Endometrial microvascular endothelial cells (primary cell): ENCODE results near the gene ZSCAN10. TPM values are rescaled to one million over a fixed set of nuclear protein-coding genes. Genes with fewer than 3 reads are reported as not detected.
"Not testable (repeated sequence)": the region's sequence is repeated elsewhere in the genome, so short reads cannot be mapped to it uniquely, and the experiment has no call there.

ENCODE experiments used
- in situ Hi-C: cut with HindIII; loops from 2 replicates; pipeline ENCODE4 v1.10.0; 2017; ENCODE audit warnings: low sequenced_read_pairs, low pct_unique_long_range_greater_than_20kb; ENCODE audit errors: inconsistent ontology term
- total RNA-seq: library from RNA; depleted of rRNA; stranded (reverse); fragments of >200 nt; gene quantifications from one replicate; pipeline ENCODE4 v1.2.3, GENCODE V29; 2015; ENCODE audit errors: inconsistent ontology term

ZSCAN10 gene
- not detected for total RNA-seq

- in situ Hi-C loops, result no loop called here
These were observed at the start of gene ZSCAN10 for GRCh38 chr16:3098459-3099394. Gene ZSCAN10, minus strand, starts transcription at chr16:3099294. Its CDS starts 6,357 bp downstream, at chr16:3092937.

GRCh38 chr16:3148256-3149192 lies 49.4 kb upstream of the ZSCAN10 start:
- in situ Hi-C loops, result no loop called here

GRCh38 chr16:3147757-3148104 lies 48.6 kb upstream of the ZSCAN10 start:
- in situ Hi-C loops, result no loop called here

- in situ Hi-C loops, result no loop called here
These were observed 48.1 kb upstream of the ZSCAN10 start for GRCh38 chr16:3147046-3147756.

GRCh38 chr16:3145660-3146059 lies 46.6 kb upstream of the ZSCAN10 start:
- in situ Hi-C loops, result no loop called here

- in situ Hi-C loops, result no loop called here
These were observed 46.1 kb upstream of the ZSCAN10 start for GRCh38 chr16:3145151-3145550.

GRCh38 chr16:3144321-3144983 lies 45.4 kb upstream of the ZSCAN10 start:
- in situ Hi-C loops, result no loop called here

- in situ Hi-C loops, result no loop called here
These were observed 44.7 kb upstream of the ZSCAN10 start for GRCh38 chr16:3143598-3144320.

GRCh38 chr16:3143189-3143588 lies 44.1 kb upstream of the ZSCAN10 start:
- in situ Hi-C loops, result no loop called here

GRCh38 chr16:3142770-3143169 lies 43.7 kb upstream of the ZSCAN10 start:
- in situ Hi-C loops, result no loop called here

GRCh38 chr16:3142327-3142726 lies 43.2 kb upstream of the ZSCAN10 start:
- in situ Hi-C loops, result no loop called here

- in situ Hi-C loops, result no loop called here
These were observed 42.8 kb upstream of the ZSCAN10 start for GRCh38 chr16:3141781-3142311.

- in situ Hi-C loops, result no loop called here
These were observed 41.7 kb upstream of the ZSCAN10 start for GRCh38 chr16:3140603-3141427.

- in situ Hi-C loops, result not testable (repeated sequence)
These were observed 40.5 kb upstream of the ZSCAN10 start for GRCh38 chr16:3139561-3139960.

- in situ Hi-C loops, result no loop called here
These were observed 39.8 kb upstream of the ZSCAN10 start for GRCh38 chr16:3138823-3139426.

GRCh38 chr16:3138342-3138741 lies 39.2 kb upstream of the ZSCAN10 start:
- in situ Hi-C loops, result no loop called here

GRCh38 chr16:3137267-3137666 lies 38.2 kb upstream of the ZSCAN10 start:
- in situ Hi-C loops, result no loop called here
